Prostate gland (tissue), 2 donors: ENCODE data around the gene PPP5C.
"Not testable (repeated sequence)": the region's sequence is repeated elsewhere in the genome, so short reads cannot be mapped to it uniquely, and the experiment has no call there.

Experiments used
- CTCF ChIP-seq, 4 experiments: fragments of 200-600 bp in 2 of 4; fragments of 450-650 bp in 2 of 4; sonication (generic) in 2 of 4; IDR thresholded peaks; 1 replicate in 3 of 4; 2 replicates in 1 of 4; pipeline ENCODE4 v1.5.1; 2016 to 2019; ENCODE audit warnings: antibody characterized with exemption in 4 of 4, mild to moderate bottlenecking in 2 of 4, moderate library complexity in 2 of 4
- POLR2A ChIP-seq: fragments of 450-650 bp; IDR thresholded peaks from one replicate; pipeline ENCODE4 v1.6.1; 2016; ENCODE audit warnings: antibody characterized with exemption, mild to moderate bottlenecking
- POLR2AphosphoS5 ChIP-seq: sonication (generic); formaldehyde crosslinking; IDR thresholded peaks from one replicate; pipeline ENCODE4 v1.6.1; 2017; ENCODE audit warnings: antibody characterized with exemption

- TF ChIP-seq CTCF (IDR thresholded peaks at IDR 0.05); POLR2A; POLR2AphosphoS5: not testable (repeated sequence)
Measured at GRCh38 chr19:46375476-46376067, 28.7 kb downstream of the PPP5C start.
